GM19452 (cell line): ENCODE measurements around the gene ALG14.
"Not testable (repeated sequence)": the region's sequence is repeated elsewhere in the genome, so short reads cannot be mapped to it uniquely, and the experiment has no call there.

Experiments
- ATAC-seq: cut with Tn5 transposase; IDR thresholded peaks from one replicate; pipeline ENCODE4 v1.9.1; 2021; ENCODE audit not compliant: unreplicated experiment

The ALG14 gene

DNA sequence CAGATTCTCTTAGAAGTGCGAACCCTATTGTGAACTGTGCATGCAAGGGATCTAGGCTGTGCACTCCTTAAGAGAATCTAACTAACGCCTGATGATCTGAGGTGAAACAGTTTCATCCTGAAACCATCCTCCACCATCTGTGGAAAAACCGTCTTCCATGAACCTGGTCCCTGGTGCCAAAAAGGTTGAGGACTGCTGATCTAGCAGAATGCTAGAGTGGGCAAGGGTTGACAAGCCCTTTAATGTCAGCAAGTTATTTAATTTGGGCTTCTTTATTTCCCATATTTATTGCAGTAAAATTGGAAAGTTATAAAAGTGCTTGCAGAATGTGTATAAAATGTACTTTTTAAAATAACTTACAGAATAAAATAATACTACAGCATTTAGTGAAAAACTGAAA is 26.4 kb downstream of the ALG14 start:
- ATAC-seq: no peak

- peak; percentile 96 for ATAC-seq
Measured at GRCh38 chr1:95043141-95043980, 29.4 kb downstream of the ALG14 start.

DNA sequence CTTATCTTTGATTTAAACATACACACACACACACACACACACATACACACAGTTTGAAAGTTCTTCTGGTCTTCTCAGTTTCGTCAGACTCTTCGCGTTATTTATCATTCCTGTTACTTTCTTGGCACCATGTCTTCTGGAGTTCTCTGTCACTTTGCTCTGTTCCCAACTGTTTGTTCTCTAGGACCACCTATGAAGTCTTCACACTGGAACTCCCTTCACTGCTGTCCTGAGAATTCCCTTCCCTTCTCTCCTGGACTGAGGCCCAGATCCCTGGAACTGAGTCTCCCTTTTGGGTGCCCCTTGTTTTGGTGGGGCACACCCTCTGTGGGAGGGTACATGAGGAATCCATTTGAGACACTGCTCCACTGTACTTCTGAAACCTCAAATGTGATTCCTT is 30.5 kb downstream of the ALG14 start:
- no peak for ATAC-seq

- ATAC-seq: no peak
Measured at GRCh38 chr1:95041491-95042165, 31.1 kb downstream of the ALG14 start.

- ATAC-seq: no peak
Measured at GRCh38 chr1:95040032-95040525, 32.7 kb downstream of the ALG14 start.

DNA sequence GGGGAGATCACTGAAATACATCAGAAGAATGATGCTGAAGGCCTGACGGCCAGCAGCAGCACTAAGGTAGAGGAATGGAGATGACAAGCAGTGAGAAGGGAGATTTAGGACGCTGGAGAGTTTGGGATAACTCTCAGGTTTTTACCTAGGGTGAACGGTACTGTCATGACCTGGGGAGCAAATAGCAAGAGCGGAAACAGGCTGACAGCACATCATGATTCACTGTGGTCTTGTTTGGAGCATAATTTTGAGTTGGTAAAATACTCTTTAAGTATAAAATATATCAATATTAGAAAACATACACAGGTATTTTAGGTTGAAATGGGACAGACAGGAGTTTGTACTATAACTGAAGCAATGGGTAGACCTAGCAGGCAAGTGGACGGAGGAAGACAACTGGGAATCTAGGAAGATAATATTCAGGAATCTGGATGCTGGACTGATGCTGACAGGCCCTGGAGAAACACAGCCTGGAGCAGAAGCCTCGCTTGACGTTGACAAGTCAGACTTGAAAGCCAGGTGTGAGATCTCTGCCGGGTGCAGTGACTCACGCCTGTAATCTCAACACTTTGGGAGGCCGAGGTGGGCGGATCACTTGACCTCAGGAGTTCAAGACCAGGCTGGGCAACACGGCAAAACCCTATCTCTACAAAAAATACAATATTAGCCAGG is 33.3 kb downstream of the ALG14 start:
- ATAC-seq: no peak

DNA sequence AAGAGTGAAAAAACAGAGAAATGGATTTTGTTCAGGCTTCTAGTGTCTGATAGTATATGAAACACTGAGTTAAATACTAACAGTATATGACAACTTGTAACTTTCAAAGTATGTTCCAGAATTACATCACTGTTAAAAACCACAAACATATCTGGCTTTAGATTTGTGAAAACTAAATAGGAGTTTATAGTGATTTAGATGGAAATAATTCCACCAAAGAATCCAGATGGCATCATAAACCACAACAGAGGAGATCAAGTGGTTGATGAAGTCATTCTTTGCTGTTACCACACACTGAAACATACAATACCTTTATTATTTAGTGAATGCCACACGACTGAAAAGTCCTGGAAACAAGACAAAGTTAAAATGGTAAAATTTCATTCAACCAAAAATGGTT is 37.2 kb downstream of the ALG14 start:
- no peak for ATAC-seq

DNA sequence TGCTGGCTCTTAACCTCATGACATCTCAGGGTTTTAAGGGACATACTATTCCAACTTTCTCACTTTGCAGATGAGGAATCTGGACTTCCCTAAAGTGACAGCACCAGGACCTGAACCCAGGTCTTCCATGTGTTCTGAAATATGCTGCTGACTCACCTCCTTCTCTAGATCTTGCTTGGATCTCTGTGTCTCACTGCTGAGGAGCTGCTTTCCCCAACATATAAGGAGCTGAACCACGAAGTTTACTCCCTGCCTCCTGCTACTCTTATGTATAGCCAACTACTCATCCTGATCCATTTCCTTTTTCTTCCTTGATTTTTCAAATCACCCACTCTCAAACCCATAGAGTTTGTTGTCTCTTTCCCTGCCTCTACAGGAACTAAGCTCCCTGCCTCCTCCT is 38.2 kb downstream of the ALG14 start:
- no peak for ATAC-seq

DNA sequence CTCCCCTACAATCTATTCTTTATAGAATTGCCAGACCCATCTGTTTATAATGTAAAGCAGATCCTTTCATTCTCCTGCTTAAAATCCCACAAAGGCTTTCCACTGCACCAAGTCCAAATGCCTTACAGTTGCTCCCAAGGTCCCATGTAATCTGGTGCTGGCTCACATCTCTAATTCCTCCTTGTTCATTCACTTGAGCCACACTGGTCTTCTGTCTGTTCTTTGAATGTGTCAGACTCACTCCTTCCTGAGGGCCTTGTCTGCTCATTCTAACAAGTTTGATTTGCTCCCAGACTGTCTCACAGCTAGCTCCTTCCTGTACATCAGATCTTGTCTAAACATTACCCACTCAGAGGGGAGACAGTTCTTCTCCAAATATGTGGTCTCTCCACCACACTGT is 38.9 kb downstream of the ALG14 start:
- no peak for ATAC-seq

- no peak for ATAC-seq
Measured at GRCh38 chr1:95029532-95029931, 43.2 kb downstream of the ALG14 start.

GRCh38 chr1:95028954-95029353 is 43.8 kb downstream of the ALG14 start:
- ATAC-seq: no peak

DNA sequence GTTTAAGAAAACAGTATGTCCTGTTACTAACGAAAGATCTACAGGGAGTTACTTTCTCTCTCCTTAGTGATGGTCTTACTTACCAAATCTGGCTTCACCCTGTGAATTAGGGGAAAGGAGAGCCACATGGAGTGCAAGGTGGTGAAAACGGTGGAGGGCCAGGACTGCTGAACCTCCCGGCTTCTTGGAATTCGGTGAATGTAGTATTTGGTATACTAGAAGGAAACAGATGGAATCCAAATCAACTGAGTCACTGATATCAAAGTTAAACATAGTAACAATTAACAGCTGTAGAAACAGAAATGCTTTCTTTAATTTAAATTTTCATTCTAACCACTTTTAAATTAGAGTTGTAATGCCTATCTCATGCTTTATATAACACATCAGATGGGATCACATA is 45.7 kb downstream of the ALG14 start:
- no peak for ATAC-seq

DNA sequence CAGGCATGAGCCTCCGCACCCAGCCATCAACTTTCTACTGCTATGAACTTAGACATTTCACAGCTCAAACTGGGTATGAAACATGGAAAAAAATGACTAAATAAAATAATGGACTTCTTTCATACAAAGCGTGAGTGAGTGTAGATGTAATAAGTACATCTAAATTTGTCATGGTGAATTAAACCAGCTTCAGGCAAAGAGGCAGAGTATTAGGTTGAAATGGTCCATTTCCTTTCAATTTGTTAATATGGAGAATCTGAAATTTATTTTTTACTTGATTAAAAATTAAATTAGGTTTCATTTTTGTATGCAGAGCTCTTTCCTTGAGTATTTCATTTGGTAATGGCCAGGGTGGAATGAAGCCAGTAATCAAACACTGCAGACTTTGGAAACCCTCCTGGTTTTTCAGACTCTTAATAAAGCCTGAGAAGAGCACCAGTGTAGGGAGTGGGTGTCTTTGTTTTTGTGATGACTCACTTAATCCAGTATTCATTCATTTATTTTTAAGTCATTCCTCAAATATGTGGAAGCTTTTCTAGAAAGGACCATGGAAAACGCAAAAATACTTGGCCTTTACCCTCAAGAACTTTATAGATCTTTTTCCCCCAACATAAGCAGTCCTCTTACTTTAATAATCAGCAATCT is 49.2 kb downstream of the ALG14 start:
- no peak for ATAC-seq

DNA sequence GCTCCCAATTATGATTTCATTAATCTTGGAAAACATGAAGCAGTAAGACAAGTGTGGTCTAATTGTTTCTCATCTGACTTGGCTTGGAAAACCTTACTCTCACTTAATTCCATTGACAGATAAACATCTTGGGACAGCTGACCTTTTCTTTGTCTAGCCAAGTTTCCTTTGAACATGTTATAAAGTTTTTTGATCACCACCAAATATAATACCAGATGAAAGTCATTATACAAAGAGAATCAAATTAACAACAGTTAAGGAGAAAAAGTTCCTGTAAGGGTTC is 50.2 kb downstream of the ALG14 start:
- ATAC-seq: no peak

DNA sequence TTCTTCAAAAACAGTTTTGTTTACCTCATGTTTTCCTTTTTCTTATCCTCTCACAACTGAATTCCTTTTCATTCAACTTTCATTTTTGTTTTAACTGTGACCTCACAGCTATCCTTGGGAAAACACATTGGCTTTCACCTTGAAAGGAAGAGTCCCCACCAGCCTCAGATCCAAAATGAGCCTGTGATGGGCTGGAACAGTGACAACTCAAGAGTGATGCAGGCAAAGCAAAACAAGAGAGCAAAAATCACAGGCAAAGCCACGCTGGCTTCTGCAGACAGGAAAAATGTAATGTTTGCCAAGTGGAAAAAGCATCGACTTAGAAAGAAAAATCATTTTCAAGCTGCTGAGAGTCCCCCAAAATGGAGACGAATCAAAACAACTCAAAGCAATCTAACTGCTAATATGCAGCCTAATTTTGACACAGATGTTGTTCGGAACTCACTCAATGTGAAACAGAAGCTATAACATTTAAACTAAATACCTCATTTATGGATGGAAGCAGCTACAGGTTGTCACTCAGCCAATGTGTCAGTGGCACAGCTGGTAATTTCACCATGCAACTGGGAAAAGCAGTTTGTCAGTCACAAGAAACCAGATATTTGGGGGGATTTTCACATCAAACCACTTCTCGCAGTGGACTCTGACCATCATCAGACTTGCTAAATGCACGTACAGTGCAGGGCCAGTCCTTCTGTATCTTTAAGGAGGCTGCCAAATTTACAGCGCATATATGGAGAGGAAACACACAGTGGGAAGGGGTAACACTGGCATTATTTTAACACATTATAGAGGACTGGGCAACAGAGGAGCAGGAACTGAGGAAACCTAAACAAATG is 50.7 kb downstream of the ALG14 start:
- no peak for ATAC-seq

DNA sequence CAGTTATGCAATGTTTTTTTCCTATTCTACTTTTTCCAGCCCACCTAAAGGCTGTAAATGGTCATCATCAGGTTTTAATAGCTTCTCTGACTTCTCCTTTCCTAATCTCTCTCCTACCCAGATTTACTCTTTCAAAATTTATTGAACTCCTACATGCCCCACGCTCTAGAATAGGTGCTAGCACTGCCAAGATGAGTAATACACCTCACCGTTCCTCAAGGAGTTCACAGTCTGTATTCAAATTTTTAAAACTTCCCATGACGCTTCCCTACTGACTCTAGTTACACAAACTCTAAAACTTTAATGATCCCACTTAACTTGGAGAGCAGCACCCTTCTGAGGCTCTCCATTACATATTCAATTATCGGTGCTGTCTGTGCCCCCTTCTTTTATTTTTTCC is 51.6 kb downstream of the ALG14 start:
- ATAC-seq: no peak

DNA sequence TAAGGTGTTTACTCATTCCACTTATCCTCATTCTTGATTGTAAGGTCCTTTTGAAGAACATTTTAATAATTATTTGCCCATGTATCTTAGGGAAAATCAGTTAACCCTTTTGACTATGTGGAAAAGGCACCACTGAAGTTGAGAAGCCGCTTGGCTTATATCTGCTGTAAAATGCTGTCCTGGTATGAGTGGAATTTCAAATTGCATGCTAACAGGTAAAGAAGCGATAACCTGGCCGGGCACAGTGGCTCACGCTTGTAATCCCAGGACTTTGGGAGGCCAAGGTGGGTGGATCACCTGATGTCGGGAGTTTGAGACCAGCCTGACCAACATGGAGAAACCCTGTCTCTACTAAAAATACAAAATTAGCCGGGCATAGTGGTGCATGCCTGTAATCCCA is 53.3 kb downstream of the ALG14 start:
- not testable (repeated sequence) for ATAC-seq

GRCh38 chr1:95018602-95019369 is 54.0 kb downstream of the ALG14 start:
- no peak for ATAC-seq

GRCh38 chr1:95017775-95018174 is 55.0 kb downstream of the ALG14 start:
- no peak for ATAC-seq

GRCh38 chr1:95015076-95015475 is 57.7 kb downstream of the ALG14 start:
- no peak for ATAC-seq
